H9 (cell line): Measurements from ENCODE around the gene RHOV. TPM values are rescaled to one million over a fixed set of nuclear protein-coding genes. Genes with fewer than 3 reads are reported as not detected.

Experiments used
- DNase-seq: peaks from one replicate; pipeline ENCODE4 v3.0.0-alpha.2; 2017
- H2AFZ ChIP-seq: one replicate; pipeline ENCODE4 v1.6.1; 2013; ENCODE audit warnings: mild to moderate bottlenecking, low read length, control low read depth, moderate library complexity
- H2AK5ac ChIP-seq: 2 replicates; pipeline ENCODE4 v1.6.1; 2013; ENCODE audit warnings: low read length, control low read depth, mixed read lengths; ENCODE audit not compliant: insufficient read length
- H2BK120ac ChIP-seq: one replicate; pipeline ENCODE4 v1.6.1; 2013; ENCODE audit warnings: low read depth, mild to moderate bottlenecking, low read length, control low read depth, inconsistent platforms; ENCODE audit not compliant: poor library complexity, severe bottlenecking
- H2BK12ac ChIP-seq: 2 replicates; pipeline ENCODE4 v1.6.1; 2013; ENCODE audit warnings: low read length, control low read depth, mixed read lengths, low read depth; ENCODE audit not compliant: insufficient read length
- H2BK15ac ChIP-seq: 2 replicates; pipeline ENCODE4 v1.6.1; 2013; ENCODE audit warnings: low read depth, low read length, control low read depth
- H2BK20ac ChIP-seq: one replicate; pipeline ENCODE4 v1.6.1; 2013; ENCODE audit warnings: low read depth, mild to moderate bottlenecking, low read length, control low read depth, inconsistent platforms; ENCODE audit not compliant: poor library complexity, severe bottlenecking
- H2BK5ac ChIP-seq: 2 replicates; pipeline ENCODE4 v1.6.1; 2013; ENCODE audit warnings: low read length, control low read depth, mixed read lengths; ENCODE audit not compliant: insufficient read length
- H3K14ac ChIP-seq: 2 replicates; pipeline ENCODE4 v1.6.1; 2013; ENCODE audit warnings: low read length, control low read depth; ENCODE audit not compliant: insufficient read depth
- H3K18ac ChIP-seq: 2 replicates; pipeline ENCODE4 v1.6.1; 2013; ENCODE audit warnings: low read depth, mild to moderate bottlenecking, mixed read lengths, low read length, control low read depth; ENCODE audit not compliant: insufficient read length
- H3K23ac ChIP-seq: 2 replicates; pipeline ENCODE4 v1.6.1; 2013; ENCODE audit warnings: low read length, control low read depth, mixed read lengths, low read depth; ENCODE audit not compliant: insufficient read length
- H3K23me2 ChIP-seq: 2 replicates; pipeline ENCODE4 v1.6.1; 2013; ENCODE audit warnings: low read depth, mild to moderate bottlenecking, mixed read lengths, low read length, control low read depth; ENCODE audit not compliant: insufficient read length, poor library complexity, severe bottlenecking
- H3K27ac ChIP-seq: 2 replicates; pipeline ENCODE4 v1.5.1; 2013; ENCODE audit warnings: low read length, control low read depth, mixed read lengths, low read depth; ENCODE audit not compliant: insufficient read length
- H3K27me3 ChIP-seq: 2 replicates; pipeline ENCODE4 v1.6.1; 2013; ENCODE audit warnings: low read length, control low read depth, inconsistent platforms; ENCODE audit not compliant: insufficient read depth
- H3K4ac ChIP-seq: 2 replicates; pipeline ENCODE4 v1.6.1; 2013; ENCODE audit warnings: low read depth, mild to moderate bottlenecking, control low read depth, inconsistent platforms, low read length, moderate library complexity
- H3K4me1 ChIP-seq: 2 replicates; pipeline ENCODE4 v1.6.1; 2013; ENCODE audit warnings: low read length, control low read depth, inconsistent platforms; ENCODE audit not compliant: insufficient read depth
- H3K4me2 ChIP-seq: 2 replicates; pipeline ENCODE4 v1.6.1; 2013; ENCODE audit warnings: low read length, control low read depth, mixed read lengths; ENCODE audit not compliant: insufficient read length, insufficient read depth
- H3K56ac ChIP-seq: 2 replicates; pipeline ENCODE4 v1.6.1; 2013; ENCODE audit warnings: low read depth, mild to moderate bottlenecking, mixed read lengths, low read length, control low read depth; ENCODE audit not compliant: insufficient read length
- H3K79me1 ChIP-seq: 2 replicates; pipeline ENCODE4 v1.6.1; 2013; ENCODE audit warnings: low read depth, mild to moderate bottlenecking, moderate library complexity, low read length, control low read depth, inconsistent platforms; ENCODE audit not compliant: insufficient read depth, poor library complexity, severe bottlenecking
- H3K79me2 ChIP-seq: 2 replicates; pipeline ENCODE4 v1.6.1; 2013; ENCODE audit warnings: low read length, control low read depth, inconsistent platforms; ENCODE audit not compliant: insufficient read depth
- H3K9ac ChIP-seq: 2 replicates; pipeline ENCODE4 v1.6.1; 2013; ENCODE audit warnings: low read length, control low read depth, mixed read lengths; ENCODE audit not compliant: insufficient read length; ENCODE audit errors: extremely low read depth
- H3K9me3 ChIP-seq: one replicate; pipeline ENCODE4 v1.6.1; 2013; ENCODE audit warnings: low read depth, low read length, inconsistent platforms; ENCODE audit not compliant: control insufficient read depth
- H3T11ph ChIP-seq: one replicate; pipeline ENCODE4 v1.6.1; 2013; ENCODE audit warnings: mild to moderate bottlenecking, low read length, control low read depth, inconsistent platforms
- H4K20me1 ChIP-seq: one replicate; pipeline ENCODE4 v1.6.1; 2013; ENCODE audit not compliant: control insufficient read depth, insufficient read length, insufficient read depth
- H4K5ac ChIP-seq: 2 replicates; pipeline ENCODE4 v1.6.1; 2013; ENCODE audit warnings: low read depth, mild to moderate bottlenecking, mixed read lengths, low read length, control low read depth; ENCODE audit not compliant: insufficient read length
- H4K8ac ChIP-seq: replicated peaks from 2 replicates; pipeline ENCODE4 v1.6.1; 2013; ENCODE audit warnings: low read length, control low read depth, mixed read lengths, low read depth; ENCODE audit not compliant: insufficient read length
- H4K91ac ChIP-seq: 2 replicates; pipeline ENCODE4 v1.6.1; 2013; ENCODE audit warnings: low read depth, mild to moderate bottlenecking, moderate library complexity, mixed read lengths, low read length, control low read depth; ENCODE audit not compliant: insufficient read length
- H3K27ac Mint-ChIP-seq, 3 experiments: 2 replicates in 2 of 3; 3 replicates in 1 of 3; pipeline ENCODE4 v1.8.0; 2020 to 2021; ENCODE audit warnings: mixed read lengths in 3 of 3, mild to moderate bottlenecking in 1 of 3, moderate library complexity in 1 of 3
- H3K27me3 Mint-ChIP-seq: 2 replicates; pipeline ENCODE4 v1.8.0; 2021; ENCODE audit warnings: low read depth, mild to moderate bottlenecking, moderate library complexity, mixed read lengths
- H3K36me3 Mint-ChIP-seq, 3 experiments: 2 replicates in 2 of 3; 3 replicates in 1 of 3; pipeline ENCODE4 v1.8.0; 2020 to 2021; ENCODE audit warnings: low read depth in 3 of 3, mixed read lengths in 3 of 3; ENCODE audit not compliant: insufficient read depth in 1 of 3
- H3K4me1 Mint-ChIP-seq, 2 experiments: 2 replicates each; pipeline ENCODE4 v1.8.0; 2020; ENCODE audit warnings: mixed read lengths in 2 of 2
- H3K4me3 Mint-ChIP-seq, 2 experiments: 2 replicates in 1 of 2; 3 replicates in 1 of 2; pipeline ENCODE4 v1.8.0; 2020 to 2021; ENCODE audit warnings: mild to moderate bottlenecking in 2 of 2, mixed read lengths in 2 of 2, moderate library complexity in 1 of 2
- H3K9me3 Mint-ChIP-seq, 2 experiments: 2 replicates in 1 of 2; 3 replicates in 1 of 2; pipeline ENCODE4 v1.8.0; 2020; ENCODE audit warnings: mild to moderate bottlenecking in 2 of 2, mixed read lengths in 2 of 2, moderate library complexity in 1 of 2
- CTCF ChIP-seq: fragments of 200-600 bp; sonication (generic); conservative IDR thresholded peaks from 3 replicates; pipeline ENCODE4 v1.8.0; 2021; ENCODE audit warnings: antibody characterized with exemption, mild to moderate bottlenecking
- WGBS: extraction: QIAGEN DNeasy Blood & Tissue Kit; methylation state at CpG from one replicate; pipeline ENCODE4 v1.1.7; 2013; ENCODE audit warnings: missing lambda C conversion rate, low lambda C conversion rate, mixed read lengths; ENCODE audit not compliant: insufficient read length; ENCODE audit errors: extremely low coverage; 5-methylcytosine and 5-hydroxymethylcytosine counted together
- total RNA-seq: library from RNA; stranded (reverse); gene quantifications from 2 replicates; pipeline ENCODE4 v1.2.1, GENCODE V29; 2021

The RHOV gene
- total RNA-seq, 1 experiment from 2014 or later: 3.9 TPM

GRCh38 chr15:40881351-40881750, 7.3 kb upstream of the RHOV start:
- Histone ChIP-seq H3K9me3 (no peaks in the 10 kb centered on the region), H3K79me1 (no peaks in the 10 kb centered on the region), H3K23ac (no peak overlapping the region), H2BK15ac (no peak overlapping the region), H4K8ac (no peak overlapping the region), H2AK5ac (no peak overlapping the region), H3K4ac (no peak overlapping the region), H3K4me1 (no peaks in the 10 kb centered on the region; the same call in 1 of the 2 replicates), H3K79me2 (no peaks in the 10 kb centered on the region), H3K18ac (no peak overlapping the region), H3K9ac (no peak overlapping the region), H3K27ac (no peak overlapping the region), H4K20me1 (no peaks in the 10 kb centered on the region), H3K56ac (no peak overlapping the region), H2BK20ac (no peak overlapping the region), H2BK120ac (no peak overlapping the region), H2BK5ac (no peak overlapping the region), H2AFZ (no peak overlapping the region), H3T11ph (no peak overlapping the region), H2BK12ac (no peak overlapping the region), H3K27me3 (no peaks in the 10 kb centered on the region), H3K4me2 (no peak overlapping the region), H4K91ac (no peak overlapping the region), H3K23me2 (no peaks in the 10 kb centered on the region), H3K14ac (no peak overlapping the region), H4K5ac (no peak overlapping the region)
- Mint-ChIP-seq H3K4me3 (no peak overlapping the region), H3K9me3 (peaks cover 5 to 7% of the 10 kb centered on the region in 2 experiments; a peak in 4 of 5 replicates), H3K36me3 (no peaks in the 10 kb centered on the region), H3K4me1 (peaks cover 8% of the 10 kb centered on the region in 2 experiments), H3K27ac (no peak overlapping the region), H3K27me3 (no peaks in the 10 kb centered on the region; the same call in 1 of the 2 replicates)
- no peak for TF ChIP-seq CTCF
- DNase-seq: no peak
- no CpG with 5 or more reads among the region's 6 CpGs for WGBS
